ENCODE measurements around the gene RNASE1.

Gene RNASE1

DNA sequence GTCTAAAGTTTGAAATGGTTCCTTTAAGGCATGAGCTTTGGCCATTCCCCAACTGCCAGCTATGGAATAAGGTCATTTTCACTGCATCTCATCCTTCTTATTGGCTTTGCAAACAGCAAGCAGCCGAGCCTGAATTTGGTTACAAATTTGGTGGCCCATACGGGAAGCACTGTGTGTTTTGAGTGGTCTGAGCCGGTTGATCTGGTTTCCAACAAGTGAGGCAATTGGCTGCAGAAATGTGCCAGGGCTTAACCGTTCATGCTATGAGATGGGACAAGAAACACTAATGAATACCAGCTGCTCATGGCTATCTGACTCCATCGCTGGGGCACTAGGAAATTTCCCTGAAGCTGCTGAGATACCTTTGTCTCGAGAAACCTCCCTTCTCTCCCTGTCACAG, 47.6 kb downstream of the RNASE1 start:
- H3K27ac ChIP-seq (ENCODE audit: extremely low read depth, low read depth, low read length), result no peak overlapping the region
- ChIA-PET POLR2A (no interaction called here), CTCF (interaction anchor here (0.9 kb wide), 1 partner anchor 98 kb away, joined by 4 read pairs; no protein-coding TSS in a partner anchor)
- H3K9me3 ChIP-seq (ENCODE audit: control insufficient read depth, insufficient read depth, low read depth, low read length), result no peaks in the 10 kb centered on the region
- H3K4me3 ChIP-seq (ENCODE audit: low read depth, low read length), result no peak overlapping the region
- no peaks in the 10 kb centered on the region for H3K4me1 ChIP-seq (ENCODE audit: control insufficient read depth, insufficient read depth, low read length)
- TF ChIP-seq SALL2 (tag by site-specific recombination; IDR thresholded peaks at IDR 0.05; ENCODE audit: borderline replicate concordance) (no peak), ZNF571 (tag by site-specific recombination; IDR thresholded peaks at IDR 0.05) (no peak), ZNF610 (tag by site-specific recombination; IDR thresholded peaks at IDR 0.05; ENCODE audit: borderline replicate concordance) (no peak), ZNF555 (tag by site-specific recombination; conservative IDR thresholded peaks at IDR 0.05) (no peak), ZBTB17 (tag by site-specific recombination; IDR thresholded peaks at IDR 0.05) (no peak), ZNF157 (tag by site-specific recombination; IDR thresholded peaks at IDR 0.05) (no peak), ZSCAN30 (tag by site-specific recombination; IDR thresholded peaks at IDR 0.05) (no peak), ZSCAN23 (tag by site-specific recombination; IDR thresholded peaks at IDR 0.05) (no peak), ZFP41 (tag by site-specific recombination; IDR thresholded peaks at IDR 0.05; ENCODE audit: borderline replicate concordance) (no peak), ZNF391 (tag by site-specific recombination; IDR thresholded peaks at IDR 0.05; ENCODE audit: borderline replicate concordance, low read depth) (no peak), ZNF366 (tag by site-specific recombination; conservative IDR thresholded peaks at IDR 0.05) (no peak), ZNF529 (tag by site-specific recombination; IDR thresholded peaks at IDR 0.05; ENCODE audit: insufficient replicate concordance) (no peak), ZNF561 (tag by site-specific recombination; IDR thresholded peaks at IDR 0.05; ENCODE audit: borderline replicate concordance) (no peak), ZBTB20 (tag by site-specific recombination; IDR thresholded peaks at IDR 0.05) (no peak), ZNF549 (tag by site-specific recombination; IDR thresholded peaks at IDR 0.05) (no peak), ZFP69B (tag by site-specific recombination; IDR thresholded peaks at IDR 0.05) (no peak)
- TF ChIP-seq, protein P1, sequence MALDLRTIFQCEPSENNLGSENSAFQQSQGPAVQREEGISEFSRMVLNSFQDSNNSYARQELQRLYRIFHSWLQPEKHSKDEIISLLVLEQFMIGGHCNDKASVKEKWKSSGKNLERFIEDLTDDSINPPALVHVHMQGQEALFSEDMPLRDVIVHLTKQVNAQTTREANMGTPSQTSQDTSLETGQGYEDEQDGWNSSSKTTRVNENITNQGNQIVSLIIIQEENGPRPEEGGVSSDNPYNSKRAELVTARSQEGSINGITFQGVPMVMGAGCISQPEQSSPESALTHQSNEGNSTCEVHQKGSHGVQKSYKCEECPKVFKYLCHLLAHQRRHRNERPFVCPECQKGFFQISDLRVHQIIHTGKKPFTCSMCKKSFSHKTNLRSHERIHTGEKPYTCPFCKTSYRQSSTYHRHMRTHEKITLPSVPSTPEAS (tag by site-specific recombination; IDR thresholded peaks at IDR 0.05), result no peak
- TF ChIP-seq, protein P2, sequence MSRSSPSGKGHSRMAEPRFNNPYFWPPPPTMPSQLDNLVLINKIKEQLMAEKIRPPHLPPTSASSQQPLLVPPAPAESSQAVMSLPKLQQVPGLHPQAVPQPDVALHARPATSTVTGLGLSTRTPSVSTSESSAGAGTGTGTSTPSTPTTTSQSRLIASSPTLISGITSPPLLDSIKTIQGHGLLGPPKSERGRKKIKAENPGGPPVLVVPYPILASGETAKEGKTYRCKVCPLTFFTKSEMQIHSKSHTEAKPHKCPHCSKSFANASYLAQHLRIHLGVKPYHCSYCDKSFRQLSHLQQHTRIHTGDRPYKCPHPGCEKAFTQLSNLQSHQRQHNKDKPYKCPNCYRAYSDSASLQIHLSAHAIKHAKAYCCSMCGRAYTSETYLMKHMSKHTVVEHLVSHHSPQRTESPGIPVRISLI (tag by site-specific recombination; IDR thresholded peaks at IDR 0.05), result no peak
- TF ChIP-seq, protein P3, sequence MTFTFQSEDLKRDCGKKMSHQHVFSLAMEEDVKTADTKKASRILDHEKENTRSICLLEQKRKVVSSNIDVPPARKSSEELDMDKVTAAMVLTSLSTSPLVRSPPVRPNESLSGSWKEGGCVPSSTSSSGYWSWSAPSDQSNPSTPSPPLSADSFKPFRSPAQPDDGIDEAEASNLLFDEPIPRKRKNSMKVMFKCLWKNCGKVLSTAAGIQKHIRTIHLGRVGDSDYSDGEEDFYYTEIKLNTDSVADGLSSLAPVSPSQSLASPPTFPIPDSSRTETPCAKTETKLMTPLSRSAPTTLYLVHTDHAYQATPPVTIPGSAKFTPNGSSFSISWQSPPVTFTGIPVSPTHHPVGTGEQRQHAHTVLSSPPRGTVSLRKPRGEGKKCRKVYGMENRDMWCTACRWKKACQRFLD (tag by site-specific recombination; IDR thresholded peaks at IDR 0.05), result no peak
- TF ChIP-seq, protein P4, sequence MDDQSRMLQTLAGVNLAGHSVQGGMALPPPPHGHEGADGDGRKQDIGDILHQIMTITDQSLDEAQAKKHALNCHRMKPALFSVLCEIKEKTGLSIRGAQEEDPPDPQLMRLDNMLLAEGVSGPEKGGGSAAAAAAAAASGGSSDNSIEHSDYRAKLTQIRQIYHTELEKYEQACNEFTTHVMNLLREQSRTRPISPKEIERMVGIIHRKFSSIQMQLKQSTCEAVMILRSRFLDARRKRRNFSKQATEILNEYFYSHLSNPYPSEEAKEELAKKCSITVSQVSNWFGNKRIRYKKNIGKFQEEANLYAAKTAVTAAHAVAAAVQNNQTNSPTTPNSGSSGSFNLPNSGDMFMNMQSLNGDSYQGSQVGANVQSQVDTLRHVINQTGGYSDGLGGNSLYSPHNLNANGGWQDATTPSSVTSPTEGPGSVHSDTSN (CRISPR knock-in tag; IDR thresholded peaks at IDR 0.05), result no peak
- no peaks in the 10 kb centered on the region for H3K36me3 ChIP-seq (ENCODE audit: control insufficient read depth in 2 of 2, insufficient read depth in 1 of 2, low read length in 2 of 2)

DNA sequence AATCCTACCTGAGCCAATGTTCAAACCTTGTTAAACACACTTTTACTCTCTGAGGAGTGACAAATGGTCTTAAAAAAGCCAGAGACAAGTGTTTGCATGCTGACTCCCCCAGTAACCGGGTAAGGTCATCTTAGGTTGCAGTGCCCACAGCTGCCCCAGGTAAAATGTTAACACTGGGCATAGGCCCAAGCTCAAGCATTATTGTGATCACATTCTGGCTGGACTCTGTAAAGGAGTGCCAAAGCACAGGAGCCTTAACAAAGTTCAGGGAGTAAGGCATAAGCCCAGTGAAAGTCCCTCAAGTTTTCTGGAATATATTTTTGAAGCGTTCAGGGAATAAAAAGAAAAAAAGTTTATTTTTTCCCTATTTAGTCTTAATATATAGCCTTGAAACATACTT, 48.3 kb downstream of the RNASE1 start:
- ChIA-PET POLR2A (no interaction called here), CTCF (interaction anchor here (0.6 kb wide), 1 partner anchor 875 kb away, joined by 3 read pairs; no protein-coding TSS in a partner anchor)
- H3K9me3 ChIP-seq (ENCODE audit: control insufficient read depth, insufficient read depth, low read depth, low read length), result no peaks in the 10 kb centered on the region
- H3K4me3 ChIP-seq (ENCODE audit: low read depth, low read length), result no peak overlapping the region
- no peaks in the 10 kb centered on the region for H3K4me1 ChIP-seq (ENCODE audit: control insufficient read depth, insufficient read depth, low read length)
- TF ChIP-seq, protein P5, sequence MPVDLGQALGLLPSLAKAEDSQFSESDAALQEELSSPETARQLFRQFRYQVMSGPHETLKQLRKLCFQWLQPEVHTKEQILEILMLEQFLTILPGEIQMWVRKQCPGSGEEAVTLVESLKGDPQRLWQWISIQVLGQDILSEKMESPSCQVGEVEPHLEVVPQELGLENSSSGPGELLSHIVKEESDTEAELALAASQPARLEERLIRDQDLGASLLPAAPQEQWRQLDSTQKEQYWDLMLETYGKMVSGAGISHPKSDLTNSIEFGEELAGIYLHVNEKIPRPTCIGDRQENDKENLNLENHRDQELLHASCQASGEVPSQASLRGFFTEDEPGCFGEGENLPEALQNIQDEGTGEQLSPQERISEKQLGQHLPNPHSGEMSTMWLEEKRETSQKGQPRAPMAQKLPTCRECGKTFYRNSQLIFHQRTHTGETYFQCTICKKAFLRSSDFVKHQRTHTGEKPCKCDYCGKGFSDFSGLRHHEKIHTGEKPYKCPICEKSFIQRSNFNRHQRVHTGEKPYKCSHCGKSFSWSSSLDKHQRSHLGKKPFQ (tag by site-specific recombination; IDR thresholded peaks at IDR 0.05), result no peak
- TF ChIP-seq, protein P6, sequence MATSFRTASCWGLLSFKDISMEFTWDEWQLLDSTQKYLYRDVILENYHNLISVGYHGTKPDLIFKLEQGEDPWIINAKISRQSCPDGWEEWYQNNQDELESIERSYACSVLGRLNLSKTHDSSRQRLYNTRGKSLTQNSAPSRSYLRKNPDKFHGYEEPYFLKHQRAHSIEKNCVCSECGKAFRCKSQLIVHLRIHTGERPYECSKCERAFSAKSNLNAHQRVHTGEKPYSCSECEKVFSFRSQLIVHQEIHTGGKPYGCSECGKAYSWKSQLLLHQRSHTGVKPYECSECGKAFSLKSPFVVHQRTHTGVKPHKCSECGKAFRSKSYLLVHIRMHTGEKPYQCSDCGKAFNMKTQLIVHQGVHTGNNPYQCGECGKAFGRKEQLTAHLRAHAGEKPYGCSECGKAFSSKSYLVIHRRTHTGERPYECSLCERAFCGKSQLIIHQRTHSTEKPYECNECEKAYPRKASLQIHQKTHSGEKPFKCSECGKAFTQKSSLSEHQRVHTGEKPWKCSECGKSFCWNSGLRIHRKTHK (tag by site-specific recombination; IDR thresholded peaks at IDR 0.05), result no peak
- TF ChIP-seq ZNF114 (tag by site-specific recombination; IDR thresholded peaks at IDR 0.05) (no peak), ZSCAN23 (tag by site-specific recombination; IDR thresholded peaks at IDR 0.05) (no peak), ZNF473 (tag by site-specific recombination; IDR thresholded peaks at IDR 0.05) (no peak), SALL2 (tag by site-specific recombination; IDR thresholded peaks at IDR 0.05; ENCODE audit: borderline replicate concordance) (no peak), ZBTB21 (tag by site-specific recombination; IDR thresholded peaks at IDR 0.05) (no peak), MZF1 (tag by site-specific recombination; IDR thresholded peaks at IDR 0.05; ENCODE audit: borderline replicate concordance) (no peak), ZNF433 (tag by site-specific recombination; IDR thresholded peaks at IDR 0.05; ENCODE audit: low read depth) (no peak), ZNF660 (tag by site-specific recombination; IDR thresholded peaks at IDR 0.05) (no peak)
- TF ChIP-seq, protein P7, sequence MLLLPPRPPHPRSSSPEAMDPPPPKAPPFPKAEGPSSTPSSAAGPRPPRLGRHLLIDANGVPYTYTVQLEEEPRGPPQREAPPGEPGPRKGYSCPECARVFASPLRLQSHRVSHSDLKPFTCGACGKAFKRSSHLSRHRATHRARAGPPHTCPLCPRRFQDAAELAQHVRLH (tag by site-specific recombination; IDR thresholded peaks at IDR 0.05), result no peak
- no peaks in the 10 kb centered on the region for H3K36me3 ChIP-seq (ENCODE audit: control insufficient read depth in 2 of 2, insufficient read depth in 1 of 2, low read length in 2 of 2)
- no peak overlapping the region for H3K27ac ChIP-seq (ENCODE audit: extremely low read depth, low read depth, low read length)

Data from HEK293 (cell line).